Bronchial epithelial cell (primary cell): ENCODE measurements around the gene FN3K. TPM values are rescaled to one million over a fixed set of nuclear protein-coding genes. Genes with fewer than 3 reads are reported as not detected.
A peak's percentile ranks its signal among the peaks of the same experiment; 100 is the strongest.

Experiments
- DNase-seq: peaks from one replicate; pipeline ENCODE4 v3.0.0-alpha.2; 2010; ENCODE audit warnings: low read depth
- FAIRE-seq: peaks from 2 replicates; lab custom pipeline; 2011; peaks lifted over from hg19 to GRCh38; lab: Jason Lieb, UNC
- H3K27me3 ChIP-seq: 2 replicates; pipeline ENCODE4 v1.5.1; 2011; ENCODE audit warnings: low read length; ENCODE audit not compliant: control insufficient read depth, insufficient read depth
- H3K36me3 ChIP-seq: 2 replicates; pipeline ENCODE4 v1.5.1; 2011; ENCODE audit warnings: low read length; ENCODE audit not compliant: control insufficient read depth, insufficient read depth
- H3K4me3 ChIP-seq: 2 replicates; pipeline ENCODE4 v1.5.1; 2011; ENCODE audit warnings: mild to moderate bottlenecking, low read depth, low read length, control low read depth
- total RNA-seq: library from RNA; depleted of rRNA; stranded (reverse); fragments of >200 nt; gene quantifications from 2 replicates; pipeline ENCODE4 v1.2.1, GENCODE V29; 2014
- TF ChIP-seq, protein P1 (sequence below): IDR thresholded peaks from 2 replicates; pipeline ENCODE4 v1.5.1; 2011; ENCODE audit warnings: mild to moderate bottlenecking, moderate library complexity, low read length, control low read depth, inconsistent platforms; ENCODE audit not compliant: insufficient read depth, severe bottlenecking

FN3K gene
- total RNA-seq, 1 donor from 2014 or later = 3.7 TPM

- H3K4me3 ChIP-seq = no peak overlapping the region
- no peaks in the 10 kb centered on the region for H3K27me3 ChIP-seq
- TF ChIP-seq, protein P1, sequence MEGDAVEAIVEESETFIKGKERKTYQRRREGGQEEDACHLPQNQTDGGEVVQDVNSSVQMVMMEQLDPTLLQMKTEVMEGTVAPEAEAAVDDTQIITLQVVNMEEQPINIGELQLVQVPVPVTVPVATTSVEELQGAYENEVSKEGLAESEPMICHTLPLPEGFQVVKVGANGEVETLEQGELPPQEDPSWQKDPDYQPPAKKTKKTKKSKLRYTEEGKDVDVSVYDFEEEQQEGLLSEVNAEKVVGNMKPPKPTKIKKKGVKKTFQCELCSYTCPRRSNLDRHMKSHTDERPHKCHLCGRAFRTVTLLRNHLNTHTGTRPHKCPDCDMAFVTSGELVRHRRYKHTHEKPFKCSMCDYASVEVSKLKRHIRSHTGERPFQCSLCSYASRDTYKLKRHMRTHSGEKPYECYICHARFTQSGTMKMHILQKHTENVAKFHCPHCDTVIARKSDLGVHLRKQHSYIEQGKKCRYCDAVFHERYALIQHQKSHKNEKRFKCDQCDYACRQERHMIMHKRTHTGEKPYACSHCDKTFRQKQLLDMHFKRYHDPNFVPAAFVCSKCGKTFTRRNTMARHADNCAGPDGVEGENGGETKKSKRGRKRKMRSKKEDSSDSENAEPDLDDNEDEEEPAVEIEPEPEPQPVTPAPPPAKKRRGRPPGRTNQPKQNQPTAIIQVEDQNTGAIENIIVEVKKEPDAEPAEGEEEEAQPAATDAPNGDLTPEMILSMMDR = no peak
- FAIRE-seq (peak; percentile 95), DNase-seq (no peak)
- H3K36me3 ChIP-seq = no peaks in the 10 kb centered on the region
These were observed 35.9 kb upstream of the FN3K start for GRCh38 chr17:82699551-82699950.

GRCh38 chr17:82702231-82702927 lies 33.0 kb upstream of the FN3K start:
- Histone ChIP-seq H3K36me3 (no peaks in the 10 kb centered on the region), H3K4me3 (no peak overlapping the region), H3K27me3 (no peaks in the 10 kb centered on the region)
- TF ChIP-seq, protein P1 = no peak
- FAIRE-seq = no peak
- DNase-seq = no peak

DNA sequence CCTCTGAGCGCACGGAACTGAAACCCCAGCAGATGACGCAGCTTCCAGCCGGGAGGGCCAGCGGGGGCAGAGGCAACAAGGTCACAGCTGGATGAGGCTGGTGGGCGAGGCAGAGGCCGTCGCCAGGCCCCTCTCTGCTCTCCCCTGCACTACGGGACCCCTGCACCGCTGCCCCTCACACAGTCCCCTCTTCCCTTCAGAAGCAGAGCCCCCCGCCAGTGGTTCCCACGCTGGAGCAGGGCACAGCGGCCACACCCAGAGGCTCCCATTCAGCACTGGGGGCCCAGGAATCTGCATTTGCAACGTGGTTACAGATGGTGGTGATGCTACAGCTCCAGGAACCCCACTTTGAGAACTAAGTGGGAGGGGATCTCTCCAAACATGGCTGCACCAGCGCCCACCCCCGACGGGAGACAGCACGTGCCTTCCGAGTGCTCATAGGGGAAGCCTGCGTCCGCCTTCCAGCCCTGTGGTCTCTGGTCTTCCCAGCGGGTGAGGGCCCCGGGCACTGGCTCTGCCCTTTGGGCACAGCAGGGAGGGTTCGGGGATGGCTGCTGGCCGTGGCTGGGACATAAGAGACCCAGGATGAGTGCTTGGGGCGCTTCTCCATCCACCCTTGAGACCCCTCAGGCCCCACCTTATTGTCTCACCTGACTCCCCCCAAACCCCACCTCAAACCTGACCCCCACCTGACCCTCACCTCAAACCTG lies 32.2 kb upstream of the FN3K start:
- FAIRE-seq (no peak), DNase-seq (no peak)
- Histone ChIP-seq H3K4me3 (no peak overlapping the region), H3K36me3 (no peaks in the 10 kb centered on the region), H3K27me3 (no peaks in the 10 kb centered on the region)
- TF ChIP-seq, protein P1 = no peak

- H3K36me3 ChIP-seq = no peaks in the 10 kb centered on the region
These were observed 31.2 kb upstream of the FN3K start for GRCh38 chr17:82703935-82704865.

GRCh38 chr17:82704886-82705285 lies 30.5 kb upstream of the FN3K start:
- no peak for DNase-seq
- TF ChIP-seq, protein P1 = no peak
- H3K27me3 ChIP-seq = no peaks in the 10 kb centered on the region
- no peaks in the 10 kb centered on the region for H3K36me3 ChIP-seq
- FAIRE-seq = no peak
- H3K4me3 ChIP-seq = no peak overlapping the region

More at GRCh38 chr17:82703935-82704865, 31.2 kb upstream of the FN3K start:
- TF ChIP-seq, protein P1 = no peak
- Histone ChIP-seq H3K4me3 (no peak overlapping the region), H3K27me3 (no peaks in the 10 kb centered on the region)
- DNase-seq (no peak), FAIRE-seq (no peak)
